ENCODE measurements around the gene MORF4L1. TPM values are rescaled to one million over a fixed set of nuclear protein-coding genes. Genes with fewer than 3 reads are reported as not detected.
"Not testable (repeated sequence)": the region's sequence is repeated elsewhere in the genome, so short reads cannot be mapped to it uniquely, and the experiment has no call there.

MORF4L1 gene, protein sequence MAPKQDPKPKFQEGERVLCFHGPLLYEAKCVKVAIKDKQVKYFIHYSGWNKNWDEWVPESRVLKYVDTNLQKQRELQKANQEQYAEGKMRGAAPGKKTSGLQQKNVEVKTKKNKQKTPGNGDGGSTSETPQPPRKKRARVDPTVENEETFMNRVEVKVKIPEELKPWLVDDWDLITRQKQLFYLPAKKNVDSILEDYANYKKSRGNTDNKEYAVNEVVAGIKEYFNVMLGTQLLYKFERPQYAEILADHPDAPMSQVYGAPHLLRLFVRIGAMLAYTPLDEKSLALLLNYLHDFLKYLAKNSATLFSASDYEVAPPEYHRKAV
- total RNA-seq, result 343 and 401 TPM in 2 replicates

DNA sequence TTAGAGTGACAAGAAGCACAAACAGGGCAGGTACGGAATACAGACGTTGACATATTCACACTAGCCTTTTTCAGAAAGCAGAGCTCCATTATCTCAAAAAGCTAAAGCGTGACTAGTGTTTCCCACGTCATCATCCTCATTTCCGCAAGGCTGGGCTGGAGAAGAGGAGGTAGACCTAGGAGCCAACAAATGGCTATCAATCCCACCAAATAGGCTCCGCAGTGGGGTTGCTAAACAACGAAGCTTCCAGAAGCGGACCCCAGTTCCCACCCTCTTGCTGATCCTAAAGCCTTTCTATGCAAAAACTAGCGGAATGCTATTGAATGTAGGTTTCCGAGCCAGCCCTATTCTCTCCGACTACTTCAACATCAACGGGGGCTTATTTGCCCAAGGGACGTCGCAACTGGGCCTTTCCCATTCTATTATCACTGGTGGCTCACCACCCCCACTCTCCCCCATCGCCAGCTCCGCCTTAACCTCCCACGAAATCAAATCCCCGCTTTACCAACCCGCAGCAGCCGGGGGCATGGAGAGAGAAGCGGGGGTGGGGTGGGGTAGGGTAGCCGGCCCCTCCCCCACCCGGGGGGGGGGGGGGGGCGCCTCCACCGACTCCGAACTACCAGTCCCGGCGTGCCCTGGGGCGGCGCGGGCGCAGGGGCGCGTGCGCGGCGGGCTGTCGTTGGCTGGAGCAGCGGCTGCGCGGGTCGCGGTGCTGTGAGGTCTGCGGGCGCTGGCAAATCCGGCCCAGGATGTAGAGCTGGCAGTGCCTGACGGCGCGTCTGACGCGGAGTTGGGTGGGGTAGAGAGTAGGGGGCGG lies at the start of gene MORF4L1:
Gene MORF4L1 (plus strand): TSS at position 736 of the 817 bp plus-strand sequence. CDS start 128 bp downstream, outside the sequence.
- peak; percentile 83 for DNase-seq (ENCODE audit: low read depth, low spot score)

GRCh38 chr15:78828920-78829319 lies 43.8 kb upstream of the MORF4L1 start:
- DNase-seq (ENCODE audit: low read depth, low spot score), result no peak

DNA sequence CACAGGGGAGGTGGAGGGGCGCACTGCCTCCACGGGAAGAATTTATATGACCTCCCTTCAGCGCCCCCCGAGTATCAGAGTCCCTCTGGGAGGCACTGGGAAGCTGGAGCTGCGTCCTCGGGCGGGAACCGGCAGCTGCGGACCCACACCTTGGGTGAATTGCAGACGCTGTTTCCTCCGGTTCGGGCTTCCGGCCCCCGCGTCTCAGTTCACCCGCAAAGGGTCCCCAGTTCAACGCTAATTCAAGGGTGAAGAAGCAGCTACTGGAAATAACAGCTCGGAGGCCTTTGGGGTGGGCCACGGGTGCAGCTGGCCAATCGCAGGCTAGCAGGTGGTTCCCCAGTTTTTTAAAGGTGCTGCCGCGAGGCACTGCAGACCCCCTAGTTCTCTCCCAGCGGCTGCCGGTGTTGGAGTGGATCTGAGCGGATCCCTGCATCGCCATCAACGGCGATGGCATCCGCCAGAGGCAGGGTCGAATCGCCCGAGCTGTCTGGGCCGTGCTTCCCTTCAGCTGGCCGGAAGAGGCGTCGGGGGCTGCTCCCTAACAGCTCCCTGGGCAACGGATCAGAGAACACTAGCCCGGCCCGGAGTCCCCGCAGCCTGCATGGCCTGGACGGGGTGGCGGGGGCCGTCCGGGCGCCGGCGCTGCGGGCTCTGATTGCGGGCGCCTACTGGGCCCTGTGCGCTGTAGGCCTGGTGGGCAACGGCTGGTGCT lies 42.0 kb upstream of the MORF4L1 start:
- DNase-seq (ENCODE audit: low read depth, low spot score), result no peak

DNA sequence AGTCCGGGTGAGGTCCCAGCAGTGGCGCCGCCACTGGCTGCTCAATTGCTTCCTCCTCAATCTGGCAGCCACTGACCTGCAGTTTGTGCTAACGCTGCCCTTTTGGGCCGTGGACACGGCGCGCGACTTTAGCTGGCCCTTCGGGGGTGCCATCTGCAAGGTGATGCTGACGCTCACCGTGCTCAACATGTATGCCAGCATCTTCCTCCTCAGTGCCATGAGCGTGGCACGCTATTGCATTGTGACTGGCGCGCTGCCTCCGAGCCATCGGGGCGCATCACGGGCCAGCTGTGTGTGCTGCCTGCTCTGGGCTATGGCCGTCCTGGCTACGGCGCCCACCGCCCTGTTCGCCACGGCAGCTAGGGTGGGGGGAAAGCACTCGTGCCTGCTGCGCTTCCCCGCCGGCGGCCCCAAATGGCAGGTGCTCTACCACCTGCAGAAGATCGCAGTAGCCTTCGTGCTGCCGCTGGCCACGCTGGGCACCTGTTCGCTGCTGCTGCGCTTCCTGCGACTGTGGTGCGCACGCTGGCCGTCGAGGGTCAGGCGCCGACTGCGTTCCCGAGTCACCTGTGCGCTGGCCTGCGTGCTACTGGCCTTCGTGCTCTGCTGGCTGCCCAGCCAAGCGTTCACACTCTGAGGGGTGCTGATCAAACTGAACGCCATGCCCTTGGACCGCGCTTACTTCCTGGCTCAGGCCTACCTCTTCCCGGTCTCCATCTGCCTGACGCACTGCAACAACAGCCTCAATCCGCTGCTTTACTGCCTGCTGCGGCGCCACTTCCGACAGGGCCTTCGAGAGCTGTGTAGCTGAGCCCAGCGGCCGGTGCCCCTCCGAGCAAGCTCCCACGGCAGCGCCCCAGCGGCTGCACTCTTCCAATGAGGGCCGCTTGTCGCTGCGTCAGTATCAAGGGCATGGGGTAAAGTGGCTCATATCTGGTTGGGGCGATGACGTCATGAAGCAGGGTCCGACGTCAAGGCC lies 41.2 kb upstream of the MORF4L1 start:
- no peak for DNase-seq (ENCODE audit: low read depth, low spot score)

DNA sequence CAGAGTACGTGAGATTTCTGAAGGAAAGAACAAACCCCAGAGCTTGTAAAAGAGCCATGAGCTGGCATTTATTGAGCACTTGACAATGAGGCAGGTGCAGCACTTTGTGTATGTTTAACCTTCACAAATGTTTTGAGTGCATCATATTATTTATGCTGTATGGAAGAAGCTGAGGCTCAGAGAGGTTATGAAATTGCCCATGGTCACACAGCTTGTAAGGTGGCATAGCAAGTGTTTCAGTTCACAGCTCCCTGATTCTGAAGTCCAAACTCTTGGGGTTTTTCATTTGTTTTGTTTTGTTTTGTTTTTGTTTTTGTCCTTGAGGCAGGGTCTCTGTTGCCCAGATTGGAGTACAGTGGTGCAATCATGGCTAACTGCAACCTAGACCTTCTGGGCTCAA lies 36.4 kb upstream of the MORF4L1 start:
- no peak for DNase-seq (ENCODE audit: low read depth, low spot score)

DNA sequence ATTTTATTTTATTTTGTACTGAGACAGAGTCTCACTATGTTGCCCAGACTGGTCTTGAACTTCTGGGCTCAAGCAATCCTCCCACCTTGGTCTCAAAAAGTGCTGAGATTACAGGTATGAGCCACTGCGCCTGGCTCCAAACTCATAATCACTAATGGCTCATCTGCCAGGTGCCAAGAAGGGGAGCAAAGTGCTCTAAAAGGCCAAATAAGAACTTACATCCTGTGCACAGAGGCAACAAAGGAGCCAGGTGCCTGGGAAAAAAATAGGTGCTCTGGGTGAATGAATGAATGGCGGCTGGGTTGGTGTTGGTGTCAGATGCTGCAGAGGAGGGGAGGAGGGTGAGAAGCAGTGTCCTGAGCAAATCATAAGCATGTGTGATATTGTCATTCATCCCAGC lies 35.6 kb upstream of the MORF4L1 start:
- no peak for DNase-seq (ENCODE audit: low read depth, low spot score)

DNA sequence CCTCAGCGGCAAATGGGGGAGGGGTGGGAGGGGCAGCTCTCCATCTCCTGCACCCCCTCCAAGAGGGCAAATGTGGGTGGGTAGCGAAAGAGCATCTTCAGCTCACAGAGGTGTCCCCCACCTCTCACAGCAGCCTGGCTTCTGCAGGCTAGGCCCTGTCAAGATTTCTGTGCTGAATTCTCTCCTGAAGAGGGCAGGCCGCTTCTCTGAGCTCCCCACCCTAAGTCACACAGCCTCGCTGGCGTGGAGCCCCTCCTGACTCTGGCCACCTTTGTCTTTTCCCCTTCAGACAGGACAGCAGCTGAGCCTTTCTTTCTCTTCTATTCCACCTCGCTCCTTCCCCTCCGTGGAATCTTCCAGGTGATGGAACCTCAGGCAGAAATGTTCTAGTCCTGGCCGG lies 35.1 kb upstream of the MORF4L1 start:
- no peak for DNase-seq (ENCODE audit: low read depth, low spot score)

GRCh38 chr15:78838489-78838888 lies 34.2 kb upstream of the MORF4L1 start:
- DNase-seq (ENCODE audit: low read depth, low spot score), result no peak

DNA sequence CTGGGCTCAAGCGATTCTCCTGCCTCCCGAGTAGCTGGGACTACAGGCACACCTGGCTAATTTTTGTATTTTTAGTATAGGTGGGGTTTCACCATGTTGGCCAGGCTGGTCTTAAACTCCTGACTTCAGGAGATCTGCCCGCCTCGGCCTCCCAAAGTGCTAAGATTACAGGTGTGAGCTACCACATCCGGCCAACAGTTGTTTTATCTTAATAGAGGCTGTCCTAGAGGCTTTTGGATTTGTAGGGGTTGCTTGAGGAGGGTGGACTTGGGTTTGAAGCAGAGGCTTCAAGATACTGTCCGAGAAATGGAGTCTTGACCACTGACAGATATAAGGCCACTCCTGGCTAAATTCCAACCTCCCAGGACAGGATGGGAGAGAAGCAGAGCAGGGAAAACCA lies 33.5 kb upstream of the MORF4L1 start:
- DNase-seq (ENCODE audit: low read depth, low spot score), result not testable (repeated sequence)

GRCh38 chr15:78840661-78841375 lies 31.9 kb upstream of the MORF4L1 start:
- DNase-seq (ENCODE audit: low read depth, low spot score), result no peak

DNA sequence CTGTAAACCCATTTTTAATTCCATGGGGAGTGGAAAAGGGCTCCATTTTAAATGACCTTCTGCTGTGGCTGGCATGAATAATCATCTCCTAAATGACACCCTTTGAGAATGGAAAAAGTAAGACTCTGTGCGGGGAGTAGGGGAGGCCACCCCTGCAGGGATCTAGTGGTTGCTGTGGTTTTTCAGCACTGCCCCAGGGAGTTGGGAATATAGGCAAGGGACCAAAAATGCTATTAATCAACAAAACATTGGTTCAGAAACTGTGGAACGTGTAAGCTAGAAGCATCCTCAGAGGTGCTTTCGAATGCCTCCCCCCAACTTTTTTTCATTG lies 31.3 kb upstream of the MORF4L1 start:
- DNase-seq (ENCODE audit: low read depth, low spot score), result no peak

DNA sequence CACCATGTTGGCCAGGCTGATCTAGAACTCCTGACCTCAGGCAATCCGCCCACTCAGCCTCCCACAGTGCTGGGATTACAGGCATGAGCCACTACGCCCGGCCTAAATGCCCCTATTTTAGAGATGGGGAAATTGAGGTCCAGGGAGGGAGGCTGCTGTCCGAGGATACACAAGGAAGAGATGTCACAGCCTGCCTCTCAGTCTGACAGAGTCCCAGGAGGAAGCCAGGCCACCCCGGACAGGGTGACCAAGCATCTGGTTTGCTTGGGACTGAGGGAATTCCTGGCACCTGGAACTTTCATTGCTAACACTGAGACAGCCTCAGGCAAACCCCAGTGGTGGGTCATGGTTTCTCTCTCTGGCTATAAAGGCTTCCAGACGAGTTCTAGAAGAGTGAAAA lies 30.8 kb upstream of the MORF4L1 start:
- no peak for DNase-seq (ENCODE audit: low read depth, low spot score)

GRCh38 chr15:78842519-78842918 lies 30.2 kb upstream of the MORF4L1 start:
- DNase-seq (ENCODE audit: low read depth, low spot score), result no peak

DNA sequence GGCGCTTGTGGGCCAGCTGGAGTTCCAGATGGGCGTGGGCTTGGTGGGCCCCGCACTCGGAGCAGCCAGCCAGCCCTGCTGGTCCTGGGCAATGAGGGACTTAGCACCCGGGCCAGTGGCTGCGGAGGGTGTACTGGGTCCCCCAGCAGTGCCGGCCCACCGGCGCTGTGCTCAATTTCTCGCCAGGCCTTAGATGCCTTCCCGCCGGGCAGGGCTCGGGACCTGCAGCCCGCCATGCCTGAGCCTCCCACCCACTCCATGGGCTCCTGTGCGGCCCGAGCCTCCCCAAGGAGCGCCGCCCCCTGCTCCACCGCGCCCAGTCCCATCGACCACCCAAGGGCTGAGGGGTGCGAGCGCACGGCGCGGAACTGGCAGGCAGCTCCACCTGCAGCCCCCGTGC lies 25.8 kb upstream of the MORF4L1 start:
- not testable (repeated sequence) for DNase-seq (ENCODE audit: low read depth, low spot score)

GRCh38 chr15:78847387-78847906 lies 25.2 kb upstream of the MORF4L1 start:
- DNase-seq (ENCODE audit: low read depth, low spot score), result not testable (repeated sequence)

- no peak for DNase-seq (ENCODE audit: low read depth, low spot score)
Measured at GRCh38 chr15:78850352-78850751, 22.3 kb upstream of the MORF4L1 start.

DNA sequence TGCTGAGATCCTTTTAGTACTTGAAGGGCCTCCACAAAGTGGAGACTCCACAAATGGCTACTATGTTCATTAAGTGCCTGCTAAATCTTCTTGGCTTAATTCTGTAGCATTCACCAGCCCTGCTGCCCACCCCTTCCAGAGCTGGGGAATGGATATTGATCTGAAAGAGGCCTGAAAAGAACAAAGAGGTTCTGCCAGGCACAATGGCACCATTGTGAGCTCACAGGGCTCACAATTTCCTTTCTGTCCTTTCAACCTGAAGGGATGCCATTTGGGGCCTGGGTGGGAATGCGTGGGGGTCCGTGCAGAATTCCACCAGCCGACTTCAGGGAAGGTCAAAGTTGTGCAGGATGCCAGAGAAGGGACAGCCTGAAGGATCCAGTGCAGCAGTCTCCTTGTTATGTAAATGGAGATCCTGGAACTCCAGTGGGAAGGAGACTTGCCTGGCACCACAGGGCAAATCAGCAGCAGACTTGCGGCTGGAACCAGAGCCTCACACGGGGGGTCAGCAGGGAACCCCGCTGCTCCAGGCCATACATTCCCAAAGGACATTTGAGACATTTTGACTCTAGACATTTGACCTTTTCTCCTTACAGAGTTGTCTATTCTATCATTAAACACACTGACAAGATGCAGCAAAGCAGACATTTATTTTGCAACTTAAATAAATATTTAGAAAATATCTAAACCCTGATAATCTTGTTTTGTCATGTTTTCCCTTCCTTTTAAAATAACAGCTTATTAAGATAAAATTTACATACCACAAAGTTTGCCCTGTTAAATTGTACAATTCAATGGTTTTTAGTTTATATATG lies 21.5 kb upstream of the MORF4L1 start:
- no peak for DNase-seq (ENCODE audit: low read depth, low spot score)

- DNase-seq (ENCODE audit: low read depth, low spot score), result no peak
Measured at GRCh38 chr15:78853500-78853899, 19.2 kb upstream of the MORF4L1 start.

GRCh38 chr15:78854833-78855372 lies 17.8 kb upstream of the MORF4L1 start:
- DNase-seq (ENCODE audit: low read depth, low spot score), result no peak
